CD4-positive, CD25-positive, alpha-beta regulatory T cell (primary cell): ENCODE results near the gene RBFOX1. TPM values are rescaled to one million over a fixed set of nuclear protein-coding genes. Genes with fewer than 3 reads are reported as not detected.
A peak's percentile ranks its signal among the peaks of the same experiment; 100 is the strongest.

Experiments used
- ATAC-seq, 2 donors: fragments of 150-1000 bp; cut with Tn5 transposase; one replicate each; pipeline ENCODE4 v1.10.0; 2021; ENCODE audit warnings: low read depth in 2 of 2, moderate number of reproducible peaks in 2 of 2, moderate library complexity in 1 of 2
- DNase-seq, 3 donors: peaks; one replicate each; pipeline versions ENCODE4 v3.0.0 to v3.0.0-alpha.2; 2012 to 2022; ENCODE audit warnings: mixed read lengths in 1 of 3
- H3K27ac ChIP-seq: one replicate; pipeline ENCODE4 v1.7.0; 2013; ENCODE audit warnings: mild to moderate bottlenecking, low read length; ENCODE audit not compliant: insufficient read depth, poor library complexity, severe bottlenecking
- H3K27me3 ChIP-seq: one replicate; pipeline ENCODE4 v1.7.0; 2013; ENCODE audit warnings: low read length; ENCODE audit not compliant: control insufficient read depth, insufficient read depth
- H3K36me3 ChIP-seq: one replicate; pipeline ENCODE4 v1.7.0; 2013; ENCODE audit warnings: mild to moderate bottlenecking, low read length, moderate library complexity; ENCODE audit not compliant: control insufficient read depth, insufficient read depth
- H3K4me1 ChIP-seq: 2 replicates; pipeline ENCODE4 v1.7.0; 2013; ENCODE audit warnings: mild to moderate bottlenecking, low read length; ENCODE audit not compliant: insufficient read depth, control insufficient read depth, poor library complexity, severe bottlenecking
- H3K4me3 ChIP-seq: one replicate; pipeline ENCODE4 v1.7.0; 2013; ENCODE audit warnings: low read depth, mild to moderate bottlenecking, low read length, moderate library complexity
- H3K9me3 ChIP-seq, 2 experiments: 1 replicate in 1 of 2; 2 replicates in 1 of 2; pipeline ENCODE4 v1.7.0; 2013; ENCODE audit warnings: low read length in 2 of 2, mild to moderate bottlenecking in 1 of 2, moderate library complexity in 1 of 2; ENCODE audit not compliant: control insufficient read depth in 2 of 2
- H3K27ac Mint-ChIP-seq, 3 donors: one replicate each; pipeline ENCODE4 v1.8.0; 2020 to 2022; ENCODE audit warnings: mild to moderate bottlenecking in 3 of 3, mixed read lengths in 3 of 3, moderate library complexity in 2 of 3
- H3K27me3 Mint-ChIP-seq: one replicate; pipeline ENCODE4 v1.8.0; 2022; ENCODE audit warnings: mild to moderate bottlenecking, mixed read lengths
- H3K36me3 Mint-ChIP-seq: one replicate; pipeline ENCODE4 v1.8.0; 2020; ENCODE audit warnings: mixed read lengths
- H3K4me1 Mint-ChIP-seq, 4 donors: one replicate each; pipeline ENCODE4 v1.8.0; 2020 to 2022; ENCODE audit warnings: mixed read lengths in 4 of 4, mild to moderate bottlenecking in 1 of 4
- H3K4me3 Mint-ChIP-seq, 4 donors: one replicate each; pipeline ENCODE4 v1.8.0; 2020 to 2022; ENCODE audit warnings: mild to moderate bottlenecking in 4 of 4, mixed read lengths in 4 of 4, moderate library complexity in 3 of 4
- H3K9me3 Mint-ChIP-seq, 7 donors: one replicate each; pipeline ENCODE4 v1.8.0; 2020 to 2022; ENCODE audit warnings: mixed read lengths in 7 of 7, mild to moderate bottlenecking in 3 of 7, moderate library complexity in 2 of 7
- polyA plus RNA-seq, 4 donors: library from polyadenylated mRNA; unstranded; fragments of 300-500 nt; fragmentation: Illumina TruSeq; gene quantifications; one replicate each; pipeline ENCODE4 v1.2.3, GENCODE V29; 2021
- total RNA-seq: library from RNA; stranded (reverse); gene quantifications from one replicate; pipeline ENCODE4 v1.2.3, GENCODE V29; 2022

RBFOX1 gene
- total and polyA plus RNA-seq, 5 donors from 2014 or later: not detected

DNA sequence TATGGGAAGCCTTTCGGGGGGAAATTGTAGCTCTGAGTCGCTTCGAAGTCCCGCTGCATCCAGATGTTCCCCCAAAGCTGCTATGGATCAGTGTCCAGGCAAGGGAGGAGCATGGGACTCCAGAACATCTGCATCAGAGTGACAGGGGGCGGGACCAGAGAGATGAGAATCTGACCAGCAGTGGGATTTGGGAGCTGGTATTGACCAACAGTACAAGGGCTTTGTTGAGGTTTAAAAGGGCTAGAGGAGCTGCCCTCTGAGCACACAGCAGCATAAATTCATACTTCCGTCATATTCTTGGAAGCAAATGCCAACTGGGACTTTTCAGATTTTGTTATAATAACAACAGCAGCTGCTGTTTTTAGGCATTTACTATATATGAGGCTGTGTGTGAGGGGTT, 10.6 kb downstream of the RBFOX1 start:
- no peak overlapping the region for H3K4me3 ChIP-seq
- ATAC-seq: no peak
- H3K27ac ChIP-seq: no peak overlapping the region
- Mint-ChIP-seq H3K9me3 (peaks cover 0 to 27% (median 12%) of the 10 kb centered on the region in 7 donors), H3K36me3 (no peaks in the 10 kb centered on the region), H3K27ac (no peak overlapping the region), H3K4me3 (no peak overlapping the region), H3K4me1 (no peaks in the 10 kb centered on the region), H3K27me3 (no peaks in the 10 kb centered on the region)
- no peak for DNase-seq
- H3K4me1 ChIP-seq: no peaks in the 10 kb centered on the region
- H3K9me3 ChIP-seq: peaks cover 7 to 24% of the 10 kb centered on the region in 2 experiments
- no peaks in the 10 kb centered on the region for H3K36me3 ChIP-seq
- no peaks in the 10 kb centered on the region for H3K27me3 ChIP-seq

DNA sequence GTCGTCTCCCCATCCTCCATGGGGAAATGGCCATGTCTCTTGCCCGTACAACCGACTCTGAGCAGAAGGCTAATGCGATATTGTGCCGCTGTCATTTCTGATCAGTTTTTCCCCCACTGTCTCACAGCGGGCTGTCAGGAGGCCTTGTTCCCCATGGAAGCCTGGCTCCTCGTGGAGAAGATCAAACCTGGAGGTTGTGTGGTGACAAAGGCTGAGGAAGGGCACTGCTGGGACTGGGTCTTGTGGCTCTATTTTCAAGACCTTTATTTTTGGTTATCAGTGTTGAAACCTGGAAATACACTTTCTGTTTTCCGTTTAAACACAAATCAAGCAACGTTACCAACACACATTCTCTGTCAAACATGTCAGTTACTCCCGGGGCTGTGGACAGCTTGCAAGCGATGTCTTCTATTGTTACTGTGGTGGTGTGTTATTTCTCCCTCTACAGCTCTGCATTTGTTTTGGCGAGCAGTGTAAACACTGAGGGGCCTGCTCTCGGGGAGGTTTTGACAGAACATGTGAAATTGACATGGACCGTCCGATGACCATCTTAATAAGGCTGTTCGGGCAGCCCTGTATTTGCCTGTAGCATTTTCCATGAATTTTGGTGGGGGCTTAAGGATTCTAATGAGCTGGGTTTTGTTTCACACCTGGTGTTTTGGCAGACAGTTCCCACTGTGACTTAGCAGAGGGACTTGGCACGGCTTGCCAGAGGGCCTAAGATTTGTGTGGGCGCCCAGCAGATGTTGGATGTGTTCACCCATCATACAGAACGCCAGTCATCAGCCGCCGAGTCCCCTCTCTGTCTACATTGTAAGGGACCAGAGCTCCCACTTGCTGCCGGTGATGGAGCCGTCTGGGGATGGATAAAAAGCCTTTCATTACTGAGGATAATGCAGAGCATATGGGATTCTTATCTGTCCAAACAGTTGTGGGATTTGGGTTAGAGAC, 12.5 kb downstream of the RBFOX1 start:
- Histone ChIP-seq H3K4me3 (no peak overlapping the region), H3K36me3 (no peaks in the 10 kb centered on the region), H3K4me1 (no peaks in the 10 kb centered on the region), H3K27ac (no peak overlapping the region), H3K27me3 (no peaks in the 10 kb centered on the region), H3K9me3 (peaks cover 7 to 24% of the 10 kb centered on the region in 2 experiments)
- ATAC-seq (no peak), DNase-seq (no peak)
- peaks cover 0 to 24% (median 8%) of the 10 kb centered on the region in 7 donors for H3K9me3 Mint-ChIP-seq
- H3K27me3 Mint-ChIP-seq: no peaks in the 10 kb centered on the region
- no peak overlapping the region for H3K27ac Mint-ChIP-seq
- H3K4me3 Mint-ChIP-seq: no peak overlapping the region
- H3K36me3 Mint-ChIP-seq: no peaks in the 10 kb centered on the region
- no peaks in the 10 kb centered on the region for H3K4me1 Mint-ChIP-seq

DNA sequence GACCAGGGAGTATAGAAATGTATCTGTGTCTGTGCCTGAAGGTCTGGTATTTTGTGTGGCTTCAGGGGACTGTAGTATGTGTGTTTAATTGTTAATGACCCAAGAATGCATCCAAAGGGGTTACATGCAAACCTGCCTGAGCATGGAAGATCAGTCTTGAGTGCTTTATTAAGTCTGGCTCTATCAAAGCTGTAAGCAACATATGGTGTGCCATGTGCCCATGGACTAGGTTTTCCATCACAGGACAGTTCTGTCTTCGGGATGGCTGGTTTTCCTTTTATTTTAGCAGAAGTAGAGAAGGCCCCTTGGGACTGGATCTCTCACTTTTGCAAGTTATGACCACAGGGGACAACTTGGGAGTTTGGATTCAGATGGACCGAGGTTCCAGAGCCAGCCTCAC, 18.2 kb downstream of the RBFOX1 start:
- Mint-ChIP-seq H3K27ac (no peak overlapping the region), H3K4me1 (no peaks in the 10 kb centered on the region), H3K27me3 (no peaks in the 10 kb centered on the region)

DNA sequence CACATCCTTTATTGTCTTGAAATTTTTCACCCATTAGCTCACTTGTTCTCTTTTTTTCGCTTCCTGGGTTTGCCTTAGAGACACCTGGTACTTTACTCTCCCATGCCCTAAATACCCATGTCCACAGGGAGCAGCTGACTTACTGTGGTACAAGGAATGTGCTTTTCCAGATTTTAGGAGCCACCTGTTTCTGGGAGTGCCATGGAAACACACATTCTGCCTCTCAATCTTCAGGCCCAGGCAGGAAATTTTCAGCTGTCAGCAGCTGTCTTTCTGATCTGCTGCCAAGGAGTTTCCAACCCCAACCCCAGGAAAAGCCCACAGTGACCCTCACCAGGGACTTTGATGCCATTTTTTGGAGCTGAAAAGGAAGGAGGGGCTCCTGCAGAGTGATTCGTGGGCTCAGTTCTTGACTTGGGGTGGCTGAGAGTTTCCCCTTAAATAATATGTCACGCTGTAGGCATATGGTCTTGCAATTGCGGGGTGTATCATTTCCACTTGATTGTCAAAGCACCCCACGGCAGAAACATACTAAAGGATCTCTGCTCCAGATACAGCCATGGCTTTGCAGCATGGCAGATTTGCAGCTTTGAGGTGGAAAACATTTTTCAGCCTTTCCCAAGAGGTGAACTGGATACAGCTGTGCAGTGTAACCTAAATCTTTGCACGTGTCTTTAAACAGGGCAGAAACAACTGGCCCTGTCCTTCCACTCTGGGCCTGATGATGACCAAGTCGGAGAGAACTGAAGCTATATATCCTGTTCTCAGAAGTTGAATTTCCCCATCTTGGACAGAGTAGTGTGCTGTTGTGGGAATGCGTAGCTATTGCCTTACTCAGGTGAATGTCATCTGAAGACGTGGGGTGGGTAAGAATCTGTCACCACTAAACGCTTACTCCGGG, 19.2 kb downstream of the RBFOX1 start:
- H3K27me3 Mint-ChIP-seq: no peaks in the 10 kb centered on the region
- peaks cover 0 to 27% (median 9%) of the 10 kb centered on the region in 7 donors for H3K9me3 Mint-ChIP-seq
- H3K4me3 ChIP-seq: no peak overlapping the region

More for the DNA sequence above, 18.2 kb downstream of the RBFOX1 start:
- no peaks in the 10 kb centered on the region for H3K36me3 ChIP-seq
- H3K36me3 Mint-ChIP-seq: no peaks in the 10 kb centered on the region
- no peak overlapping the region for H3K27ac ChIP-seq
- H3K9me3 ChIP-seq: peaks cover 3 to 6% of the 10 kb centered on the region in 2 experiments
- DNase-seq (no peak), ATAC-seq (no peak)
- no peaks in the 10 kb centered on the region for H3K4me1 ChIP-seq
- H3K27me3 ChIP-seq: no peaks in the 10 kb centered on the region
- H3K4me3 Mint-ChIP-seq: no peak overlapping the region
- H3K4me3 ChIP-seq: no peak overlapping the region
- H3K9me3 Mint-ChIP-seq: peaks cover 0 to 32% (median 8%) of the 10 kb centered on the region in 7 donors

DNA sequence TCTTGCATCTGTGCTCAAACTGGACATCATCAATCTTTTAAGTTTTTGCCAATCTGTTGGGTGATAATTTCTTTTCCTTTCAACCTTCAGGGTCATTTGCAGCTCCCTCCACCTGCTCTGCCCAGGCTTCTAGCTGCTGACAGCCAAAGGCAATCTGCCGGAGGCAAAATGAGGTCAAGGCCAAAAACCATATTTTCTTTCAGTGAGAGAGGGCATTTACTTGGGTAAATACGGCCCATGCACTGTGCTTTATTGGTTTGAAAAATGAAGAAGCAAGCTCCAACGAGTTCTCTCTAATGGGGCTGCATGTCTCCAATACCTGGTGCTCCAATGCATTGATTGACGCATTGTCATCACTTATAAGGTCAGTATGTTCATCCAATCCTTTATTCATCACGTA, 23.1 kb downstream of the RBFOX1 start:
- no peaks in the 10 kb centered on the region for H3K9me3 ChIP-seq
- H3K27me3 ChIP-seq: no peaks in the 10 kb centered on the region
- no peak overlapping the region for H3K4me3 ChIP-seq
- Mint-ChIP-seq H3K9me3 (peaks cover 0 to 21% (median 9%) of the 10 kb centered on the region in 7 donors), H3K4me3 (no peak overlapping the region), H3K4me1 (no peaks in the 10 kb centered on the region), H3K27me3 (no peaks in the 10 kb centered on the region), H3K36me3 (no peaks in the 10 kb centered on the region), H3K27ac (no peak overlapping the region)
- no peaks in the 10 kb centered on the region for H3K4me1 ChIP-seq
- ATAC-seq: no peak
- no peaks in the 10 kb centered on the region for H3K36me3 ChIP-seq
- no peak overlapping the region for H3K27ac ChIP-seq
- DNase-seq: no peak

More for the DNA sequence above, 19.2 kb downstream of the RBFOX1 start:
- ATAC-seq (no peak), DNase-seq (no peak)
- Histone ChIP-seq H3K36me3 (no peaks in the 10 kb centered on the region), H3K4me1 (no peaks in the 10 kb centered on the region), H3K27ac (no peak overlapping the region), H3K9me3 (no peaks in the 10 kb centered on the region), H3K27me3 (no peaks in the 10 kb centered on the region)
- H3K4me3 Mint-ChIP-seq: no peak overlapping the region
- no peaks in the 10 kb centered on the region for H3K4me1 Mint-ChIP-seq
- peak overlapping the region in 1 of 3 donors; percentile 35 for H3K27ac Mint-ChIP-seq
- no peaks in the 10 kb centered on the region for H3K36me3 Mint-ChIP-seq

DNA sequence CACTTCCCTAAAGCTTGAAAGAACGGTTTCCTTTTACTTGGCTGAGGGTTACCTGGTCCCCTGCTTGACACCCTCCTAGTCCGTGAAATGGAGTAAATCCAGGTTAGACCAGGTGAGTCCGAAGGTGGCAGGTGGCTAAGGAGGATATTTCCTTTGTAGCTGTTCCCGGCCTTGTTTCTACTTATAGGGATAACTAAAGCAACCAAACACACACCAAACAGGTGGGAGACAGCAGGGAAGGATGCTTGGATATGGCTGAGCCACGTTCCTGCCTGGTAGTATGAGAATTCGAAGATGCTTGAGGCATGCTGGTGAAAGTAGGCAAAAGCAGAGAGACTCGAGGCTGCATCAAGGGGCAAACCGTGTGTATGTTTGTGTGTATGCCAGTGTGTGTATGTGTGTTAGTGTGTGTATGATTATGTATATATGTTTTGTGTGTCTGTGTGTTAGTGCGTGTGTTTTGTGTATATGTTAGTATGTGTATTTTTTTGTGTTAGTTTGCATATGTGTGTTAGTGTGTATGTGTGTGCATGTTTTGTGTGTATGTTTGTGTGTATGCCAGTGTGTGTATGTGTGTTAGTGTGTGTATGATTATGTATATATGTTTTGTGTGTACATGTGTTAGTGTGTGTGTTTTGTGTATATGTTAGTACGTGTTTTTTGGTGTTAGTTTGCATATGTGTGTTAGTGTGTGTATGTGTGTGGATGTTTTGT, 28.9 kb downstream of the RBFOX1 start:
- ATAC-seq: no peak
- no peaks in the 10 kb centered on the region for H3K4me1 Mint-ChIP-seq
- Histone ChIP-seq H3K4me3 (no peak overlapping the region), H3K9me3 (peaks cover 6 to 7% of the 10 kb centered on the region in 2 experiments), H3K4me1 (no peaks in the 10 kb centered on the region), H3K27ac (no peak overlapping the region), H3K27me3 (no peaks in the 10 kb centered on the region), H3K36me3 (no peaks in the 10 kb centered on the region)
- no peak for DNase-seq
- H3K27me3 Mint-ChIP-seq: no peaks in the 10 kb centered on the region
- no peak overlapping the region for H3K4me3 Mint-ChIP-seq
- peaks cover 1 to 14% (median 11%) of the 10 kb centered on the region in 7 donors for H3K9me3 Mint-ChIP-seq
- H3K27ac Mint-ChIP-seq: no peak overlapping the region
- H3K36me3 Mint-ChIP-seq: no peaks in the 10 kb centered on the region

DNA sequence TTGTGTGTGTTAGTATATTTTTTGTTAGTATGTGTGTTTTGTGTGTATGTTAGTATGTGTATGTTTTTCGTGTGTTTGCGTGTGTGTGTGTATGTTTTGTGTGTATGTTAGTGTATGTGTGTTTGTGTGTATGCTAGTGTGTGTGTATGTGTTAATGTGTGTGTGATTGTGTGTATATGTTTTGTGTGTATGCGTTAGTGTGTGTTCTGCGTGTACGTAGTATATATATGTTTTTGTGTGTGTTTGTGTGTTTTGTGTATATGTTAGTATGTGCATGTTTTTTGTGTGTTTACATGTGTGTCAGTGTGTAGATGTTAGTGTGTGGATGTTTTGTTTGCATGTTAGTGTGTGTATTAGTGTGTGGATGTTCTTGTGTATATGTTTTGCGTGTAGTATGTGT, 29.6 kb downstream of the RBFOX1 start:
- Mint-ChIP-seq H3K9me3 (peaks cover 1 to 14% (median 11%) of the 10 kb centered on the region in 7 donors), H3K4me1 (no peaks in the 10 kb centered on the region), H3K36me3 (no peaks in the 10 kb centered on the region), H3K4me3 (no peak overlapping the region), H3K27me3 (no peaks in the 10 kb centered on the region), H3K27ac (no peak overlapping the region)
- Histone ChIP-seq H3K27me3 (no peaks in the 10 kb centered on the region), H3K27ac (no peak overlapping the region), H3K36me3 (no peaks in the 10 kb centered on the region), H3K4me3 (no peak overlapping the region), H3K4me1 (no peaks in the 10 kb centered on the region), H3K9me3 (peaks cover 6 to 7% of the 10 kb centered on the region in 2 experiments)
- ATAC-seq: no peak
- no peak for DNase-seq
